Measurements from ENCODE around the gene DDX1. TPM values are rescaled to one million over a fixed set of nuclear protein-coding genes. Genes with fewer than 3 reads are reported as not detected.

Gene DDX1
- total and polyA plus RNA-seq, 2 of the 4 experiments (the other 2 are of a cell fraction), result 73.6 to 74.9 TPM

DNA sequence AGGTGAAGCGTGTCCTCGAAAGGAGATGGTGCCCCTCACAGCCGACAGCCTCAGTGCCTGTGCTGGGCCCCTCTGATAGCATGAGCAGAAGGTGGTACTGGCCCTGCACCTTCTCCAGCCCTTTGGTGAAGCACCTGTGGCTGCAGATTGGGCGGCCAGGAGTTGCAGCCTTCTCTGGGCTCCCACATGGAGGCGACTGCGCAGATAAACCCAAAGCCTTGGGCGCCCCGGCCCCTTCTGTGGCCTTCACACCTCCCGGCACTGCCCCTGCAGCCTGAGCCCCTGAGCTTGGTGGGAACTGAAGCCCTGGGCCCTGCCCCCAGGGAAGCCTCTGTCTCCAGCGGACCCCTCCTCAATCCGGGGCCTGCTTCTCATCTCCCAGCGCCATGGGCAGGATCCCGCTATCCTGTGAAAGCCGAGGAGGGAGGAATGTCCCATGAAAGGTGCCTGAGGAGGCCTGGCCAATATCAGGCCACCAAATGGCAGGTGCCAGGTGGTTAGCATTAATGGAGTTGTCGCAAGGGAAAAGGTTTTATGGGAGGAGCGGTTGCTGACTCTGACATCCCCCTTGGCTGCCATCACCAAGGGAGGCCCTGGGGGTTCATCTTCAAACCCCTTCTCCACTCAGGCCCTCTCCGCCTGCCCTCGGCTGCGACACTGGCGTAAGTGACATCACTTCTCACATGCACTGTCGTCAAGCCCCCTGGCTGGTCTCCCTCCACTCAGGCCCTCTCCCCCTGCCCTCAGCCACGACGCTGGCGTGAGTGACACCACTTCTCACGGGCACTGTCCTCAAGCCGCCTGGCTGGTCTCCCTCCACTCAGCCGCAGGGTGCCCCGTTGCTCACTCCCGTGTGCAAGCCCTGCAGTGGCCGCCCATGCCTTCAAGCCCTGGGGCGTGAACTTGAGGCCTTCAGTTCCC is 62.4 kb downstream of the DDX1 start:
- WGBS, 2 experiments (ENCODE audit: extremely low coverage in 2 of 2, insufficient read length in 1 of 2), result 70% methylated on average over 19 of the region's 31 CpGs; no CpG with 5 or more reads in 1 of the 2 experiments
- BruUV-seq (replicated peaks), result no TSS peak
- TF ChIP-seq CHD1 (IDR thresholded peaks at IDR 0.05; ENCODE audit: low read depth, low read length), result no peak
- TF ChIP-seq, protein P1, sequence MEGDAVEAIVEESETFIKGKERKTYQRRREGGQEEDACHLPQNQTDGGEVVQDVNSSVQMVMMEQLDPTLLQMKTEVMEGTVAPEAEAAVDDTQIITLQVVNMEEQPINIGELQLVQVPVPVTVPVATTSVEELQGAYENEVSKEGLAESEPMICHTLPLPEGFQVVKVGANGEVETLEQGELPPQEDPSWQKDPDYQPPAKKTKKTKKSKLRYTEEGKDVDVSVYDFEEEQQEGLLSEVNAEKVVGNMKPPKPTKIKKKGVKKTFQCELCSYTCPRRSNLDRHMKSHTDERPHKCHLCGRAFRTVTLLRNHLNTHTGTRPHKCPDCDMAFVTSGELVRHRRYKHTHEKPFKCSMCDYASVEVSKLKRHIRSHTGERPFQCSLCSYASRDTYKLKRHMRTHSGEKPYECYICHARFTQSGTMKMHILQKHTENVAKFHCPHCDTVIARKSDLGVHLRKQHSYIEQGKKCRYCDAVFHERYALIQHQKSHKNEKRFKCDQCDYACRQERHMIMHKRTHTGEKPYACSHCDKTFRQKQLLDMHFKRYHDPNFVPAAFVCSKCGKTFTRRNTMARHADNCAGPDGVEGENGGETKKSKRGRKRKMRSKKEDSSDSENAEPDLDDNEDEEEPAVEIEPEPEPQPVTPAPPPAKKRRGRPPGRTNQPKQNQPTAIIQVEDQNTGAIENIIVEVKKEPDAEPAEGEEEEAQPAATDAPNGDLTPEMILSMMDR (conservative IDR thresholded peaks at IDR 0.05; ENCODE audit: low read depth, low read length), result no peak
- no peak for TF ChIP-seq RFX5 (IDR thresholded peaks at IDR 0.05; ENCODE audit: low read depth, low read length)
- no peak for TF ChIP-seq MXI1 (IDR thresholded peaks at IDR 0.05; ENCODE audit: borderline replicate concordance, low read depth, low read length)
- TF ChIP-seq RCOR1 (IDR thresholded peaks at IDR 0.05; ENCODE audit: insufficient replicate concordance, low read length), result no peak
- no peak for TF ChIP-seq BHLHE40 (IDR thresholded peaks at IDR 0.05; ENCODE audit: low read depth, low read length)
- no peak for TF ChIP-seq MAFK (IDR thresholded peaks at IDR 0.05; ENCODE audit: low read depth, low read length)
- TF ChIP-seq NFE2L2 (IDR thresholded peaks at IDR 0.05; ENCODE audit: low read depth, low read length), result no peak
- TF ChIP-seq MAZ (IDR thresholded peaks at IDR 0.05; ENCODE audit: borderline replicate concordance, low read depth, low read length), result no peak
- no peak for TF ChIP-seq RAD21 (IDR thresholded peaks at IDR 0.05; ENCODE audit: low read length)
- TF ChIP-seq SMC3 (IDR thresholded peaks at IDR 0.05; ENCODE audit: low read depth, low read length), result no peak
- TF ChIP-seq FOS (IDR thresholded peaks at IDR 0.05; ENCODE audit: low read depth, low read length), result no peak
- no peak for TF ChIP-seq POLR2A (IDR thresholded peaks at IDR 0.05; ENCODE audit: low read depth, low read length)
- TF ChIP-seq, protein P2, sequence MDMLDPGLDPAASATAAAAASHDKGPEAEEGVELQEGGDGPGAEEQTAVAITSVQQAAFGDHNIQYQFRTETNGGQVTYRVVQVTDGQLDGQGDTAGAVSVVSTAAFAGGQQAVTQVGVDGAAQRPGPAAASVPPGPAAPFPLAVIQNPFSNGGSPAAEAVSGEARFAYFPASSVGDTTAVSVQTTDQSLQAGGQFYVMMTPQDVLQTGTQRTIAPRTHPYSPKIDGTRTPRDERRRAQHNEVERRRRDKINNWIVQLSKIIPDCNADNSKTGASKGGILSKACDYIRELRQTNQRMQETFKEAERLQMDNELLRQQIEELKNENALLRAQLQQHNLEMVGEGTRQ (IDR thresholded peaks at IDR 0.05; ENCODE audit: low read depth, low read length), result no peak
- no peak for TF ChIP-seq CEBPB (IDR thresholded peaks at IDR 0.05; ENCODE audit: low read depth, low read length)

More for the DNA sequence above, 62.4 kb downstream of the DDX1 start:
- Histone ChIP-seq H3K4me3 (ENCODE audit: insufficient read depth, low read depth, low read length) (no peak overlapping the region), H3K18ac (ENCODE audit: low read depth, low read length) (no peak overlapping the region), H3K79me1 (ENCODE audit: low read depth in 1 of 2, low read length in 2 of 2) (no peaks in the 10 kb centered on the region), H3K23ac (ENCODE audit: low read depth, low read length) (no peak overlapping the region), H3K56ac (ENCODE audit: extremely low read depth, insufficient read depth, low read length) (no peak overlapping the region), H2BK20ac (ENCODE audit: low read depth, low read length) (no peak overlapping the region), H3K4me1 (ENCODE audit: control insufficient read depth, insufficient read depth, low read length) (no peaks in the 10 kb centered on the region), H2BK120ac (ENCODE audit: low read depth, low read length) (no peak overlapping the region), H4K91ac (ENCODE audit: insufficient read depth, low read depth, low read length) (no peak overlapping the region), H3K27me3 (ENCODE audit: control insufficient read depth, insufficient read depth, low read length) (peaks cover 1% of the 10 kb centered on the region; the same call in 1 of the 2 replicates), H3K9ac (ENCODE audit: low read depth, low read length) (no peak overlapping the region), H3K4ac (ENCODE audit: low read depth, low read length) (no peak overlapping the region), H2AFZ (replicated peaks; ENCODE audit: low read length, poor library complexity) (no peak overlapping the region), H4K20me1 (ENCODE audit: insufficient read depth, low read length) (no peaks in the 10 kb centered on the region), H3K4me2 (ENCODE audit: low read depth, low read length) (no peak overlapping the region), H4K8ac (ENCODE audit: low read depth in 2 of 2, low read length in 2 of 2) (no peak overlapping the region), H2BK5ac (ENCODE audit: low read depth, low read length, poor library complexity, severe bottlenecking) (no peak overlapping the region), H2AK9ac (replicated peaks; ENCODE audit: low read depth, low read length, poor library complexity) (no peak overlapping the region), H3K9me1 (ENCODE audit: insufficient read depth, low read length) (no peaks in the 10 kb centered on the region), H3K14ac (replicated peaks; ENCODE audit: low read depth, low read length) (no peak overlapping the region), H2BK15ac (ENCODE audit: low read depth, low read length) (no peak overlapping the region), H3K9me3 (ENCODE audit: control insufficient read depth, insufficient read depth, low read length) (no peaks in the 10 kb centered on the region), H2AK5ac (ENCODE audit: low read depth, low read length) (no peak overlapping the region), H4K5ac (ENCODE audit: low read depth, low read length) (no peak overlapping the region), H3K36me3 (ENCODE audit: control insufficient read depth, insufficient read depth, low read length) (no peaks in the 10 kb centered on the region), H3K27ac (ENCODE audit: insufficient read depth, low read length) (no peak overlapping the region)
- in situ Hi-C loops (cut with MboI; ENCODE audit: low sequenced_read_pairs) (no loop called here), intact Hi-C loops (cut with micrococcal nuclease) (no loop called here), dilution Hi-C loops (cut with HindIII; ENCODE audit: low sequenced_read_pairs, unreplicated experiment) (no loop called here)
- CTCF ChIA-PET, result no interaction called here
- POLR2A ChIA-PET (ENCODE audit: unreplicated experiment), result no interaction called here
- ATAC-seq (ENCODE audit: low read depth), result no peak
- no peak for DNase-seq

Measured in IMR-90 (cell line).